NCI-H2196 (cell line): ENCODE data around the gene UPK2.

ENCODE experiments used
- DNase-seq: peaks from one replicate; lab custom pipeline; 2025; ENCODE audit not compliant: unreplicated experiment; lab: John Stamatoyannopoulos, UW

The UPK2 gene

DNA sequence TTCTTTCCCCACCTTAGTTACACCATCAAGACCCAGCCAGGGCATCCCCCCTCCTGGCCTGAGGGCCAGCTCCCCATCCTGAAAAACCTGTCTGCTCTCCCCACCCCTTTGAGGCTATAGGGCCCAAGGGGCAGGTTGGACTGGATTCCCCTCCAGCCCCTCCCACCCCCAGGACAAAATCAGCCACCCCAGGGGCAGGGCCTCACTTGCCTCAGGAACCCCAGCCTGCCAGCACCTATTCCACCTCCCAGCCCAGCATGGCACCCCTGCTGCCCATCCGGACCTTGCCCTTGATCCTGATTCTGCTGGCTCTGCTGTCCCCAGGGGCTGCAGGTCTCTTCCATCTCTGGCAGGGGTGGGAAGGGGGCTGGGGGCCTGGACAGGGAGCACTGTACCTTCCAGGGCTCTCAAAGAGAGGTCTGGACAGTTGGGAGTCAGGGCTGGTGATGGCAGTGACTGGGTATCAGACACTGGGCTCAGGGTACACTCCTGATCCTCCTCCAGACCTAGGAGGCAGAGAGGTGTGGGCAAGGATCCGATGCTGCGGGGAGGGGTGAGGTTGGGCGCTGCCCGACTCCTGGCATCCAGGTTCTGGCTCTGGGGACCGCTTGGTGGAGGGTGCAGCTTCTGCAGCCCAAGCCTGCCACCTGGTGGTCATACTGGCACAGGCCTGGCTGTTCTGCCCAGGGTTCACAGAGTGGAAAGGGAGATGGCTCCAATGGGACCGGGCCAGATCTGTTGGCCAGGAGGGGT is at the start of gene UPK2:
Gene UPK2, plus strand, starts transcription at position 205 of the 753 bp plus-strand sequence. Its CDS starts 53 bp downstream, at position 258.
- peak; percentile 90 for DNase-seq

DNA sequence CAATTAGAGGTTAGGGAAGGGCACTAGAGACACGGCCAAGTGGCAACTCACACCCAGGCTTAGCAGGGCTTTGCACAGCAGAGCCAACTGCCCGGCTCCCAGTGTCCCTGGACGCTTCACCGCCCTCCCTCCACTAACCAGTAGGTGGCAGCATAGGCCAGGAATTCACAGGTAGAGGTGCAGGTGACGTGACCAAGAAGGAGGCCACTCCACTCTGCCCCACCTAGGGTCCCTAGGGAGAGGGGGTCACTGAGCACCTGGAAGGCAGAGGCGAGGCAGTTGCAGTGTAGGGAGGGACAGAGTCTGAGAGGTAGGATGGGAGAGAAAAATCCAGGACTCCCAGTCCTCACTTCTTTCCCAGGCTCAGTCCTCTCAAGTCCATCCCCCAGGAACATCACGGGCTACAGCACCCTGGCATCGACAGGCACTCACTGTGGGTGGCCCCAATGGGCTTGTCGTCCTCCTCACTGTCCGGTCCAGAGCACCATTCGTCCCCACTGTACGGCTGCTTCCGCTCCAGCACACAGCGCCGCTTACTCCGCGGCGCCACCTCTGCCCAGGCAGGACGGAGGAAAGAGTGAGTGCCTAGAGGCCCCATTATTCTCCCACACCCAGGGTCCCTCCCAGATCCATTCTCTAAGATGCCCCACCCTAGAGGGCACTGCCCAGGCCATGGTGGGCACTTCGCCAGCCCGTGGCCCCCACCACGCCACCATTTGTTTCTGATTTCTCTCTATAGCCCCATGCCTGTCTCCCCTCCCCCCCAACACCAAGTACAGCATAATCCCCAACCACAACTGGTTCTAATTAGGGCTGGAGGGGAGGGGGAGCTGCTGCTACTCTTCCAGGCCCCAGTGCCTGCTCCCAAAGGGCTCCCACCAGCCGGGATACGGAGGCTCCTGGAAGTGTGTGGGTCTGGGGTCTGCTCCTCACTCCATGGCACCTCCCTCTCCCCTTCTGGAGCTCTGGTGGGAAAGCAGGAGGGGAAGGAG is 48.8 kb upstream of the UPK2 start:
- DNase-seq, result peak; percentile 84

- no peak for DNase-seq
These were observed 47.8 kb upstream of the UPK2 start for GRCh38 chr11:118908264-118908663.

GRCh38 chr11:118908901-118909618 is 47.0 kb upstream of the UPK2 start:
- no peak for DNase-seq

- DNase-seq, result no peak
These were observed 46.3 kb upstream of the UPK2 start for GRCh38 chr11:118909619-118910308.

- DNase-seq, result no peak
These were observed 45.6 kb upstream of the UPK2 start for GRCh38 chr11:118910309-118911112.

GRCh38 chr11:118911113-118911879 is 44.8 kb upstream of the UPK2 start:
- DNase-seq, result no peak

DNA sequence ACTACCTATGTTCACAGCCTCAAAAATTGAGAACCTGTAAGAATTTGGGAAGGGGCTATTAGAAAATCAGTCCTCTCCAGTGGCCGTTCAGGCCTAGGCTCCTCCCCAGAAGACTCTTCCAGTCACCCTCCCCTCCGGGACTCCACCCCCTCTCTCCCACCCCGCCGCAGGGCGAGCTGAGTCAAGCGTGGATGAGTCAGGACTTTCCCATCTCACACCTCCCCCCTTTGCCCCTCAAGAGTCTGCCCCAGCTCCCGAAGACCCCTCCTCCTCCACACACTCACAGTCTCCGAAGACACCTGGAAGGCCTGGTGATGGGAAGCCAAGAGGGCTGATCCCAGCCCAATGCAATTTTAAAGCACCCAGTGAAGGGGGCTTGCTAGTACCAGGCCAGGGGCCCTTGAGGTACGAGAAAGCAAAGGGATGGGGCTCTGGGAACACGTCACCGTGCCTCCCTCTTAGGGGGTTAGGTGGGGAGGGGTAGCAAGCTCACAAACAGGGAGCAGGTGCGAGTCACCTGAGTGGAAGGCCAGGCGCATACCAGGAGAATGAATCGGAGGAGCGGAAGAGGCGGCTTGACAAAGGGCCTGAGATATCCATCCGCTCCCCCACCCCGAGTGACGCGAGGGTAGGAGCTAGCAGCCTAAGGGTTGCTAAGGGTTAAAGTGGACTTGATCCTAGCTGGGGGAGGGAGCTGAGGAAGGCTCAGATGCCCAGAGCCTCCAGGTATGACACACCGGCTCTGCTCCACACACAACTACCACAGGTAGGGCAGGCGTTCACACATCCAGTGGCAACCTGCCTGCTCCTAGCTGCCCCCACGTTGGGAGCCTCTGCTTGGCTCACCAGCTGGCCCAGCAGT is 44.0 kb upstream of the UPK2 start:
- DNase-seq, result peak; percentile 92

- no peak for DNase-seq
These were observed 43.2 kb upstream of the UPK2 start for GRCh38 chr11:118912742-118913410.

GRCh38 chr11:118913411-118914125 is 42.5 kb upstream of the UPK2 start:
- DNase-seq, result no peak

DNA sequence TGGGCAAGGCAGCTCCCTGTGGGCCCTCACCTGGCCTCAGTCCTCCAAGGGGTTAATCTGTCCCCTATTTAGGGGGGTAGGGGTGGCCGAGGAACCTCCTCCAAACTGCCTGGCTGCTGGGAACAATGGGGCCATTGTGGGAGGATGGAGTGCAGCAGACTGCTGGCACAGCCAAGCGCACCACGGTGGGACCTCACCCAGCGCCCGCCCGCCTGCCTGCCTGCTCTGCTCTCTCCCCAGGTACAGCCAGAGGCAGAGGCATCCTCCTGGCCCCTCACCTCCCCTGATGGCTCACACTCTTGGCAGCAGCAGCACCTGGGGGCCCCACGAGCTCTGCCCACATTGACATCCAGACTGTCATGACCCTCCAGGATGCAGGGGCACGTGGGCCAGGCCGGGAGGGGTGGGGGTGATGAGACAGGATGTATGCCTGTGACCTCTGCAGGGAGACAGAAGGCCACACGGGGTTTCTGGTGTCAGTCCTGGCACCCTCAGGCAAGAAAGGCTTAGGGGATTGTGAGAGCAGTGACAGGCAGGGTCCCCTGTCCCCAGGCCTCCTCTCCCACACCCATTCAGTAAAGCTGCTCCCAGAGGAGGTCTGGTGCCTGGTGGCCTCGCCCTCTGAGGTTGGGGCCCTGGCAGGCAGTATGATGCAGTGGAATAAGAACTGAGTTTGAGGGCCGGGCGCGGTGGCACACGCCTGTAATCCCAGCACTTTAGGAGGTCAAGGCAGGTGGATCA is 41.8 kb upstream of the UPK2 start:
- peak; percentile 75 for DNase-seq

DNA sequence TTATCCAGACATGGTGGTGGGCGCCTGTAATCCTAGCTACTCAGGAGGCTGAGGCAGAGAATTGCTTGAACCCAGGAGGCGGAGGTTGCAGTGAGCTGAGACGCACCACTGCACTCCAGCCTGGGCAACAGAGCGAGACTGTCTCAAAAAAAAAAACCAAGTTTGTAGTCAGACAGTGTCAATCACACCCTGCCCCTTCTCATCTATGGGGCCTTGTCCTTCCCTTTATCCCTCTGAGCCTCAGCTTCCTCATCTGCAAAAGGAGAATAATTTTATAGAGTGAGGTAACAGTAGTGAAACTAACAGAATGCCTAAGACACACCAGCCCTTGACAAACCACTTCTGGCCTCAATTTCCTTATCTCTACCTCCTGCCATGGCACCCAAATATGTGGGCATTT is 41.1 kb upstream of the UPK2 start:
- DNase-seq, result no peak

DNA sequence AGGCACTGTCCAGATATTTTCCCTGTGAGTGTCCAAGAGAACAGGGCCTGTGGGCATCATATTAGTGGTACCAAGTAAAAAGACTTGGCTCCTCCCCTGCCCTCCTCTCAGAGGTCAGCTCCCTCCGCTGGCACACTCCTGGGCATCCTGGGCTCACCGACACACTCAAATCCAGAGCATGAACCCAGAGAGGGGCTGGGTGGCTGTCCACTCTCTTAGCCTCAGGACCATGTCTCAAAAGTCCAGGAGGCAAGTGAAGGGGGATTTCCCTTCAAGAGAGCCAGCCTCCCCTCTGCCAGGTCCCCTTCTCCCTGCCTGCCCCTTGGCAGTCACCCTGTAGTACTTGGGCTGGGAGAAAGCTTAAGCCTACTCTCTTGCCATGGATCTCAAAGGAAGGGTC is 40.7 kb upstream of the UPK2 start:
- DNase-seq, result no peak

DNA sequence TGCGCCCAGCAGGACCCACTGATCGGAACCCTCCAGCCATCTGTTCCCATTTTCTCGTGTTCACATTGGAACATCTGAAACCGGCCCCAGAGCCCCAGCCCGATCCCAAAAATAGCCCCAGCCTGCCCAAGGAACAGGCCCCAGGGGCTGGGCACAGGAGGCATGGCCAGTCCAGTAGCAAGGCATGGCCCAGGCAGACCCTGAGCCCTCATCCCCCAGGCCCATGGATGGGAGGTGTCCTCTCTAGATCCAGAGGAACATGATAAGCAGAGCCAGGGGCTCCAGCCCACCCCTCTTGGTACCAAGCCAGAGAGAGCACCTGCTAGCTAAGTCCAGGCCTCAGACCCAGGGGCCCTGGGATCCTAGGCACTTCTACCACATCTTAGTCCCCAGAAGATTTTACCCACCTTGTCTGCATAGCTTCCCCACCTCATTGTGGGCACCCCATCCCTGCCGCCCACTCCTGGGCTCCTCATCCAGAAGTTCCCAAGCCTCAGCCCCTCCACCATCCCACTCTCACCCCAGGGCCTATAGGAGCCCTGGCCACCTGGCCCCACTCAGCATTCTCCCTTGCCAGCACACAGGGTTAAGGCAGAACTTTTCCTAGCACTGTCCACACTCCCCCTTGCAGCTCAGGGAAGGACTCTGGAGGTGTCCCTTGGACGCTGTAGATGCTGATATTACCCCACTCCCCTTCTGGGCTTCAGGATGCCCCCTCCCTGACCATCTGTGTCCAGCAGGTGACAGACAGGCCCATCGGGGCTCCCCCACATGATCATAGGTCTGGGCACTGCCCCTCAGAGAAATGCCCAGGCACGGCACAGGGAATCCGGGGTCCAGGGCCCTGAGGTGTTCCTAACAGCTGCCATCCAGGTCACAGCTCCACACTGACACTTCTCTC is 39.9 kb upstream of the UPK2 start:
- no peak for DNase-seq

DNA sequence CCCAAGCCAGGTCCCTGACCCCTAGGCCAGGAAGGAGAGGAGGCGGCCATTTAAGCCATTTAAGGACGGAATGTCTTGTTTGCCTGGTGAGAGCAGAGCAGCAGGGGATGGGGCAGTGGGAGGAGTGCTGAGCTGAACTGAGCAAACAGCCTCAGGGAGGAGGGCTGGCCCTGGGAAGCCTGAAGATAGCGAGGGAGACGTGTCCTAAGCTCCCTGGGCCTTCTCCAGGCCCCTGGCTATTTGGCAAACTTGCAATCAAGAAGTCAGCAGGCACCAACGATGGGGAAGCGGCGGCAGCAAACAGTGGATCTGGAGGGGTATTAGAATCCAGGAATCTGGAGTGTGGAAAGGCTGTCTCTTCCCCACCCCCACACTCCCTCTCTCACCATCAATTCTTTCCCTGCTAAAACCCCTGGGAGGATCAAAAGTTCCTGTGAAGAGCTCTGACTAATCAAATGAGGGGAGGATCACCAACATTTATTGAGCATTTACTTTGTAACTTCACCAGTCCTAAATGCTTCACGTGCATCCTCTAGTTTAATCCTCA is 39.2 kb upstream of the UPK2 start:
- DNase-seq, result no peak
